ENCODE results near the gene MRTFB.

Gene MRTFB

GRCh38 chr16:14249291-14250032 is 178.3 kb downstream of the MRTFB start:
- no peak for TF ChIP-seq ZNF274 (IDR thresholded peaks at IDR 0.05; ENCODE audit: low read depth, low read length)
- no peak overlapping the region for H3K4me3 ChIP-seq (ENCODE audit: low read length)

- no peak for TF ChIP-seq ZNF274 (IDR thresholded peaks at IDR 0.05; ENCODE audit: low read depth, low read length)
These were observed 180.3 kb downstream of the MRTFB start for GRCh38 chr16:14251419-14251818.

GRCh38 chr16:14252860-14253259 is 181.7 kb downstream of the MRTFB start:
- no peak for TF ChIP-seq ZNF274 (IDR thresholded peaks at IDR 0.05; ENCODE audit: low read depth, low read length)
- H3K4me3 ChIP-seq (ENCODE audit: low read length): no peak overlapping the region

More at GRCh38 chr16:14251419-14251818, 180.3 kb downstream of the MRTFB start:
- no peak overlapping the region for H3K4me3 ChIP-seq (ENCODE audit: low read length)

- no peak for TF ChIP-seq ZNF274 (IDR thresholded peaks at IDR 0.05; ENCODE audit: low read depth, low read length)
- no peak overlapping the region for H3K4me3 ChIP-seq (ENCODE audit: low read length)
These were observed 191.9 kb downstream of the MRTFB start for GRCh38 chr16:14263011-14263410.

- no peak for TF ChIP-seq ZNF274 (IDR thresholded peaks at IDR 0.05; ENCODE audit: low read depth, low read length)
- H3K4me3 ChIP-seq (ENCODE audit: low read length): no peak overlapping the region
These were observed 192.7 kb downstream of the MRTFB start for GRCh38 chr16:14263769-14264168.

GRCh38 chr16:14264327-14264943 is 193.3 kb downstream of the MRTFB start:
- H3K4me3 ChIP-seq (ENCODE audit: low read length): no peak overlapping the region
- no peak for TF ChIP-seq ZNF274 (IDR thresholded peaks at IDR 0.05; ENCODE audit: low read depth, low read length)

GRCh38 chr16:14268073-14268472 is 197.0 kb downstream of the MRTFB start:
- no peak overlapping the region for H3K4me3 ChIP-seq (ENCODE audit: low read length)
- no peak for TF ChIP-seq ZNF274 (IDR thresholded peaks at IDR 0.05; ENCODE audit: low read depth, low read length)

GRCh38 chr16:14275934-14276333 is 204.8 kb downstream of the MRTFB start:
- no peak for TF ChIP-seq ZNF274 (IDR thresholded peaks at IDR 0.05; ENCODE audit: low read depth, low read length)
- H3K4me3 ChIP-seq (ENCODE audit: low read length): no peak overlapping the region

- TF ChIP-seq ZNF274 (IDR thresholded peaks at IDR 0.05; ENCODE audit: low read depth, low read length): no peak
- no peak overlapping the region for H3K4me3 ChIP-seq (ENCODE audit: low read length)
These were observed 207.6 kb downstream of the MRTFB start for GRCh38 chr16:14278749-14279148.

- H3K4me3 ChIP-seq (ENCODE audit: low read length): no peak overlapping the region
- no peak for TF ChIP-seq ZNF274 (IDR thresholded peaks at IDR 0.05; ENCODE audit: low read depth, low read length)
These were observed 209.4 kb downstream of the MRTFB start for GRCh38 chr16:14280541-14280940.

- H3K4me3 ChIP-seq (ENCODE audit: low read length): no peak overlapping the region
- no peak for TF ChIP-seq ZNF274 (IDR thresholded peaks at IDR 0.05; ENCODE audit: low read depth, low read length)
These were observed 212.7 kb downstream of the MRTFB start for GRCh38 chr16:14283786-14284185.

- no peak for TF ChIP-seq ZNF274 (IDR thresholded peaks at IDR 0.05; ENCODE audit: low read depth, low read length)
These were observed 213.3 kb downstream of the MRTFB start for GRCh38 chr16:14284371-14284770.

GRCh38 chr16:14284930-14285512 is 213.9 kb downstream of the MRTFB start:
- H3K4me3 ChIP-seq (ENCODE audit: low read length): peak overlapping the region; percentile 60
- TF ChIP-seq ZNF274 (IDR thresholded peaks at IDR 0.05; ENCODE audit: low read depth, low read length): no peak

More at GRCh38 chr16:14284371-14284770, 213.3 kb downstream of the MRTFB start:
- H3K4me3 ChIP-seq (ENCODE audit: low read length): no peak overlapping the region

GRCh38 chr16:14285513-14286367 is 214.6 kb downstream of the MRTFB start:
- TF ChIP-seq ZNF274 (IDR thresholded peaks at IDR 0.05; ENCODE audit: low read depth, low read length): no peak
- H3K4me3 ChIP-seq (ENCODE audit: low read length): peak overlapping the region; percentile 60

All from GM08714 (cell line).